Testis (tissue), 2 donors: ENCODE data around the gene GOLPH3.

Experiments
- POLR2A ChIP-seq: fragments of 450-650 bp; IDR thresholded peaks from one replicate; pipeline ENCODE4 v1.6.1; 2017; ENCODE audit warnings: antibody characterized with exemption, mild to moderate bottlenecking, moderate library complexity
- TF ChIP-seq, protein P1 (sequence below), 3 experiments: fragments of 450-650 bp in 2 of 3; fragments of 200-600 bp in 1 of 3; sonication (generic) in 1 of 3; IDR thresholded peaks; one replicate each; pipeline ENCODE4 v1.5.1; 2016 to 2019; ENCODE audit warnings: antibody characterized with exemption in 3 of 3, mild to moderate bottlenecking in 2 of 3, moderate library complexity in 1 of 3

DNA sequence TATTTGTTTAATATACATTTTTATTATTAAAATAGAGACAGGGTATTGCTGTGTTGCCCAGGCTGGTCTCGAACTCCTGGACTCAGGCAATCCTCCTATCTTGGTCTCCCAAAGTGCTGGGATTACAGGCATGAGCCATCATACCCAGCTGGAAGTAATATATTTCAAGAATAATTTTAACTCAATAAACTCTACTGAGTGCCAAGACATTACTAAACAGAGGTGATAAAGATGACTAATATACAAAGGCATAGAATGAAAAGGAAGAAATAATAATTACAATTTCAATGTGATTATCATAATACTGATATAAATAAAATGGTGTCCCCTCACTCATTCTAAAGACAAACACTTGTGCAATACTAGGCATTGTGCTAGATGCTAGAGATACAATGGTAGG lies 13.9 kb downstream of the GOLPH3 start:
- TF ChIP-seq POLR2A = no peak
- TF ChIP-seq, protein P1, sequence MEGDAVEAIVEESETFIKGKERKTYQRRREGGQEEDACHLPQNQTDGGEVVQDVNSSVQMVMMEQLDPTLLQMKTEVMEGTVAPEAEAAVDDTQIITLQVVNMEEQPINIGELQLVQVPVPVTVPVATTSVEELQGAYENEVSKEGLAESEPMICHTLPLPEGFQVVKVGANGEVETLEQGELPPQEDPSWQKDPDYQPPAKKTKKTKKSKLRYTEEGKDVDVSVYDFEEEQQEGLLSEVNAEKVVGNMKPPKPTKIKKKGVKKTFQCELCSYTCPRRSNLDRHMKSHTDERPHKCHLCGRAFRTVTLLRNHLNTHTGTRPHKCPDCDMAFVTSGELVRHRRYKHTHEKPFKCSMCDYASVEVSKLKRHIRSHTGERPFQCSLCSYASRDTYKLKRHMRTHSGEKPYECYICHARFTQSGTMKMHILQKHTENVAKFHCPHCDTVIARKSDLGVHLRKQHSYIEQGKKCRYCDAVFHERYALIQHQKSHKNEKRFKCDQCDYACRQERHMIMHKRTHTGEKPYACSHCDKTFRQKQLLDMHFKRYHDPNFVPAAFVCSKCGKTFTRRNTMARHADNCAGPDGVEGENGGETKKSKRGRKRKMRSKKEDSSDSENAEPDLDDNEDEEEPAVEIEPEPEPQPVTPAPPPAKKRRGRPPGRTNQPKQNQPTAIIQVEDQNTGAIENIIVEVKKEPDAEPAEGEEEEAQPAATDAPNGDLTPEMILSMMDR (IDR thresholded peaks at IDR 0.05) = no peak
